GM10248 (cell line): ENCODE results near the gene NCBP3.
"Not testable (repeated sequence)": the region's sequence is repeated elsewhere in the genome, so short reads cannot be mapped to it uniquely, and the experiment has no call there.

Source experiments
- CTCF ChIA-PET: fragments of 300-600 bp; sonication (Branson Sonifier 250); formaldehyde crosslinking; extraction: SDS; loops from one replicate; lab custom pipeline; 2021; ENCODE audit warnings: antibody characterized with exemption; lab: Yijun Ruan, JAX
- POLR2A ChIA-PET: fragments of 350-650 bp; sonication (Branson Sonifier 250); formaldehyde crosslinking; extraction: SDS; loops from one replicate; lab custom pipeline; 2020; ENCODE audit warnings: antibody characterized with exemption; lab: Yijun Ruan, JAX
- DNase-seq: peaks from one replicate; pipeline ENCODE4 v3.0.0; 2012; ENCODE audit errors: extremely low spot score
- CTCF ChIP-seq: IDR thresholded peaks from 2 replicates; pipeline ENCODE4 v1.5.1; 2012; ENCODE audit warnings: mild to moderate bottlenecking, low read depth; ENCODE audit errors: extremely low read depth, missing control alignments, control extremely low read depth

Gene NCBP3

GRCh38 chr17:3794557-3795389 lies 51.3 kb downstream of the NCBP3 start:
- POLR2A ChIA-PET: no interaction called here
- no peak for DNase-seq

GRCh38 chr17:3794152-3794551 lies 51.9 kb downstream of the NCBP3 start:
- DNase-seq, CTCF ChIA-PET, POLR2A ChIA-PET: not testable (repeated sequence)

More at GRCh38 chr17:3794557-3795389, 51.3 kb downstream of the NCBP3 start:
- CTCF ChIA-PET: interaction anchor here (1.0 kb wide), 1 partner anchor 11 kb away, joined by 4 read pairs; no protein-coding TSS in a partner anchor
- no peak for TF ChIP-seq CTCF

GRCh38 chr17:3793258-3793657 lies 52.8 kb downstream of the NCBP3 start:
- DNase-seq, POLR2A ChIA-PET, CTCF ChIA-PET: not testable (repeated sequence)

- POLR2A ChIA-PET: no interaction called here
- TF ChIP-seq CTCF: no peak
- CTCF ChIA-PET: interaction anchor here (2.2 kb wide), 1 partner anchor 55 kb away, joined by 10 read pairs; no protein-coding TSS in a partner anchor
- no peak for DNase-seq
Measured at GRCh38 chr17:3792481-3792880, 53.6 kb downstream of the NCBP3 start.

GRCh38 chr17:3788200-3788599 lies 57.8 kb downstream of the NCBP3 start:
- no peak for TF ChIP-seq CTCF
- POLR2A ChIA-PET: no interaction called here
- CTCF ChIA-PET: interaction anchor here (0.6 kb wide), 1 partner anchor 38 kb away, joined by 4 read pairs; no protein-coding TSS in a partner anchor

GRCh38 chr17:3785323-3785722 lies 60.7 kb downstream of the NCBP3 start:
- CTCF ChIA-PET, DNase-seq: not testable (repeated sequence)
- POLR2A ChIA-PET: interaction anchor here (0.7 kb wide), 1 partner anchor 1158 kb away, joined by 5 read pairs; no protein-coding TSS in a partner anchor

More at GRCh38 chr17:3788200-3788599, 57.8 kb downstream of the NCBP3 start:
- no peak for DNase-seq

- ChIA-PET POLR2A (no interaction called here), CTCF (interaction anchor here (1.1 kb wide), 1 partner anchor 45 kb away, joined by 3 read pairs; no protein-coding TSS in a partner anchor)
- TF ChIP-seq CTCF: no peak
- DNase-seq: no peak
Measured at GRCh38 chr17:3782751-3783150, 63.3 kb downstream of the NCBP3 start.

GRCh38 chr17:3780986-3781385 lies 65.1 kb downstream of the NCBP3 start:
- ChIA-PET POLR2A (no interaction called here), CTCF (interaction anchor here (1.0 to 2.0 kb wide), 4 partner anchors 16 to 65 kb away, joined by 3 to 10 read pairs (median 4); partner anchors contain the start of gene HASPIN)
- no peak for DNase-seq
- TF ChIP-seq CTCF: no peak
